HG03045 (cell line): Measurements from ENCODE around the gene SPDEF.

Experiments
- ATAC-seq: cut with Tn5 transposase; IDR thresholded peaks from one replicate; pipeline ENCODE4 v1.9.1; 2021; ENCODE audit warnings: mild to moderate bottlenecking, moderate library complexity; ENCODE audit not compliant: unreplicated experiment

SPDEF gene

GRCh38 chr6:34490390-34491090 is 65.6 kb downstream of the SPDEF start:
- no peak for ATAC-seq

GRCh38 chr6:34489207-34489805 is 66.8 kb downstream of the SPDEF start:
- no peak for ATAC-seq
